Choroid plexus epithelial cell (primary cell): ENCODE data around the gene NDRG4.
A peak's percentile ranks its signal among the peaks of the same experiment; 100 is the strongest.

Experiments
- DNase-seq: peaks from one replicate; pipeline ENCODE4 v3.0.0-alpha.2; 2010; ENCODE audit warnings: low read depth
- H3K4me3 ChIP-seq: 2 replicates; pipeline ENCODE4 v1.5.1; 2011; ENCODE audit warnings: low read depth, mild to moderate bottlenecking, control low read depth, low read length, moderate library complexity
- TF ChIP-seq, protein P1 (sequence below): conservative IDR thresholded peaks from 2 replicates; pipeline ENCODE4 v1.5.1; 2011; ENCODE audit warnings: low read depth, mild to moderate bottlenecking, control low read depth, inconsistent platforms, low read length, moderate library complexity

NDRG4 gene, protein sequence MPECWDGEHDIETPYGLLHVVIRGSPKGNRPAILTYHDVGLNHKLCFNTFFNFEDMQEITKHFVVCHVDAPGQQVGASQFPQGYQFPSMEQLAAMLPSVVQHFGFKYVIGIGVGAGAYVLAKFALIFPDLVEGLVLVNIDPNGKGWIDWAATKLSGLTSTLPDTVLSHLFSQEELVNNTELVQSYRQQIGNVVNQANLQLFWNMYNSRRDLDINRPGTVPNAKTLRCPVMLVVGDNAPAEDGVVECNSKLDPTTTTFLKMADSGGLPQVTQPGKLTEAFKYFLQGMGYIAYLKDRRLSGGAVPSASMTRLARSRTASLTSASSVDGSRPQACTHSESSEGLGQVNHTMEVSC

DNA sequence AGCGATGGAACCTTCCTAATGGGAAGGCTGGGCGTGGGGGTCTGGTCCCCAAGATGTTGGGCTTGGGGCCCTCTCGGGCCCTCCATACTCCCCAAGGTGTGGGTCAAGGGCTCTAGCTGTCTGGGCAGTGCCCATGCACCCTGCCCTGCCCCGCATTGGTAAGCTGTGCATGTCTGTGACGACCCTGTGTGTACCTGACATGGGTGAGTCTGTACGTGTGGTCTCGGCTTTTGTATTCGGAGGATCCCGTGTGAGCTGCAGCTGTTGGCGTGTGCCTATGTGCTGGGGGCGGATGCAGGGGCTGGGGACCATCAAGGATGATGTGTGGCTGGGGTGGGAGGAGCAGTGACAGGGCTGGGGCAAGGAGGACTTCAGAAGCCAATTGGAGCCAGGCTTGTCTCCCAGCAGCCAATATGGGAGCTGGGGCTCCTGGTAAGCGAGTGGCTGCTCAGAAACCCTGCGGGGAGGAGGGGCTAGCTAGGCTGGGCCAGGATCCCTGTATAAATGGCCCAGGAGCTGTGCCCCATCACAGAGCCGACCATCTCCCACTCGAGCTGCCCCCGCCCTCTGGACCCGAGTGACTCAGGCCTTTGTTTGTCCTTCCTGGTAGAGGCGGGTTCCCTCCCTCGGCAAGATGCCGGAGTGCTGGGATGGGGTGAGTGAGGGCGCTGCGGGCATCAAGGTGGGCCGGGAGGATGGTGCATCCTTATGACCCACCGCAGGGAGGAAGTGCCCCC, at the start of gene NDRG4:
NDRG4 (plus strand) TSS at position 529 of the 737 bp plus-strand sequence; CDS start at position 635, 106 bp downstream.
- peak within 1 kb of the TSS; percentile 54 for H3K4me3 ChIP-seq
- peak; percentile 88 for DNase-seq
- TF ChIP-seq, protein P1, sequence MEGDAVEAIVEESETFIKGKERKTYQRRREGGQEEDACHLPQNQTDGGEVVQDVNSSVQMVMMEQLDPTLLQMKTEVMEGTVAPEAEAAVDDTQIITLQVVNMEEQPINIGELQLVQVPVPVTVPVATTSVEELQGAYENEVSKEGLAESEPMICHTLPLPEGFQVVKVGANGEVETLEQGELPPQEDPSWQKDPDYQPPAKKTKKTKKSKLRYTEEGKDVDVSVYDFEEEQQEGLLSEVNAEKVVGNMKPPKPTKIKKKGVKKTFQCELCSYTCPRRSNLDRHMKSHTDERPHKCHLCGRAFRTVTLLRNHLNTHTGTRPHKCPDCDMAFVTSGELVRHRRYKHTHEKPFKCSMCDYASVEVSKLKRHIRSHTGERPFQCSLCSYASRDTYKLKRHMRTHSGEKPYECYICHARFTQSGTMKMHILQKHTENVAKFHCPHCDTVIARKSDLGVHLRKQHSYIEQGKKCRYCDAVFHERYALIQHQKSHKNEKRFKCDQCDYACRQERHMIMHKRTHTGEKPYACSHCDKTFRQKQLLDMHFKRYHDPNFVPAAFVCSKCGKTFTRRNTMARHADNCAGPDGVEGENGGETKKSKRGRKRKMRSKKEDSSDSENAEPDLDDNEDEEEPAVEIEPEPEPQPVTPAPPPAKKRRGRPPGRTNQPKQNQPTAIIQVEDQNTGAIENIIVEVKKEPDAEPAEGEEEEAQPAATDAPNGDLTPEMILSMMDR: no peak

DNA sequence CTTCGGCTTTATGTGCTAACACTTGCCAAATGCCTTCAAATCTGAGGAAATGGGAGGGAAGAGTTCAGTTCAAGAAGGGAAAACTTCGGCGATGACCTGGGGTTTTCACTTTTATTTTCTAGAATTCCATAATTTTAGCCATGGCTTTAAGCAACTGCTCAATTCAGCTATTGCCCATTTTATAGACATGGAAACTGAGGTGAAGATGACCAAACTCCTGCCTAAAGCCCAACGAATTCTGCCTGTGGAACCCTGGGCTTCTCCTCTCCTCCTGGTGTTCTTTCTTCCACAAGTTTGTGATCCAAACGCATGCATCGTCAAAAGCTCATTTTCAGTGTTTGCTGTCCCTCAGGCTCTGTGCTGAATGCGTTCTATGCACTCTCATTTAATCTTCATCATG, 49.4 kb upstream of the NDRG4 start:
- H3K4me3 ChIP-seq: no peak overlapping the region
- DNase-seq: no peak
- TF ChIP-seq, protein P1: no peak

DNA sequence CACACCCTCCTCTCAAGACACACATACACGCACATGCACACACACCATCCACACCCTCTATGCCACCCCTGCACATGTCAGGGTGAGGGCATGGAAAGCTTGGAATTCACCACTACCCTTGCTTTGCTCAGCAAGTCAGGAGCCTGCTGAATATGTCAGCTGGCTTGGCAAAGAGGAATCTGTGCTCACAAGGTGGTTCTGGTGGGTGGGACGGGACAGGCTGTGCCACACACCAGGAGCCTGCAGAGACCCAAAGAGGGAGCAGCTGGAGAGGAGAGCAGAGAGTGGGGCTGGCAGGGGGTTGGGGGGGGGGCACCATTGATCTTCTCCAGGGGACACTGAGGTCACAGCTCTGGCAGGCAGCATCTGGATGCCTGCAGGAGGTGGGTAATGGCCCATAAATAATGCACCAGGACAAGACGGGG, 48.7 kb upstream of the NDRG4 start:
- TF ChIP-seq, protein P1: no peak
- DNase-seq: no peak

DNA sequence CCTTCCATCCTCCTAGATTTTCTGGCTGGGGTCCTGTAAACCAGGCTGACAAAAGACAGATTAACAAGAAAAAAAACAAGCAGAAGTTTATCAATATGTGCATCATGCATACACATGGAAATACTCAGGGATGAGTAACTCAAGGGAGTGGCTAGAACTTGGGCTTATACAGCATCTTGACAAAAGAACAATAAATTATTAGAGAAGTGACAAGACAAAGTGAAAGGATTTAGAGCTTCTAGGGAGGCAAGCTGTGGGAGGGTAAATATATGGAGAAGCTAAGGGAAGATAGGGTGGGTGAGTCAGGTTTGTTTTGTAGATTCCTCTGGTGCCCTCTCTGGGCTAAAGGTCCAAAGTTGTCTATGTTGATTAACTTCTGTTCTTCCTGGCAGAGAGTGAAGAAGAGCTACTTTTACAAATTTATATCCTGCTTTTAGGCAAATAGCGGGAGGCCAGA, 48.0 kb upstream of the NDRG4 start:
- no peak overlapping the region for H3K4me3 ChIP-seq
- DNase-seq: peak; percentile 22
- TF ChIP-seq, protein P1: no peak

More for the DNA sequence above, 48.7 kb upstream of the NDRG4 start:
- no peak overlapping the region for H3K4me3 ChIP-seq

DNA sequence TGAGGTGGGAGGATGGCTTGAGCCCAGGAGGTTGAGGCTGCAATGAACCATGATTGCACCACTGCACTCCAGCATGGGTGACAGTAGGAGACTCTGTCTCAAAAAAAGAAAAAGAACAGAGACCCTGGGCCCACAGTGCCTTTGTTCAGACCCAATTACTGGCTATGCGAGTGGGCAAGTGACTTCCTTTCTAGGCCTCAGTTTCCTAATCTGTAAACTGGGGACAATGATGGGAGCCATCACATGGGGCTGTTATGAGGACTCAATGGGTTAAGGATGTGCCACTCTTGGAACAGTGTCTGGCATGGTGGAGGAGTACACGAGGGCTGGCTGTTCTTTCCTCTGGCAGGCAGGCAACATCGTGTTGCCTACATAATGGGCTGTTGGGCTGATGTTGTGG, 47.3 kb upstream of the NDRG4 start:
- H3K4me3 ChIP-seq: no peak overlapping the region
- TF ChIP-seq, protein P1: no peak
- DNase-seq: no peak

DNA sequence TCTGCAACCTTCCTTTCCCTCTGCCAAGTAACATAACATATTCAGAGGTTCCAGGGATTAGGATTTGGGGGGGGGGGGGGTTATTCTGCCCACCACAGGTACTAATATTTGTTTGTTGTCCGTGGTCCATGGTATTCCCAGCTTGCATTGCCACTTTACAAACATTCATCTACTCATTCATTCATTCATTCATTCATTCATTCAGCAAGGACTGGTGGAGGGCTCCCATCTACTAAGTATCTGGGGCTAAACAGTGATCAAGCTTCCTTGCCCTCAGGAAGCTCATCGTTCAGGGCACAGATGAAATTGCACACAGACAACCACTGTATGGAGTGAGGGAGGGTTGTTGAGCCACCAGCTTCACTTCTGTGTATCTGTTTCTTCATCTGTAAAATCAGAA, 45.8 kb upstream of the NDRG4 start:
- TF ChIP-seq, protein P1: no peak
- no peak overlapping the region for H3K4me3 ChIP-seq
- DNase-seq: no peak
